NCI-H2107 treated with DMSO at 0.1 percent for 48 hours (cell line): ENCODE measurements around the gene UFC1.

Experiments used
- DNase-seq: peaks from one replicate; lab custom pipeline; 2025; ENCODE audit not compliant: unreplicated experiment; lab: John Stamatoyannopoulos, UW

Gene UFC1

GRCh38 chr1:161133220-161133740 lies 20.5 kb upstream of the UFC1 start:
- DNase-seq, result no peak

GRCh38 chr1:161137881-161138280 lies 15.9 kb upstream of the UFC1 start:
- DNase-seq, result no peak

GRCh38 chr1:161138431-161138830 lies 15.3 kb upstream of the UFC1 start:
- DNase-seq, result no peak

GRCh38 chr1:161139766-161140165 lies 14.0 kb upstream of the UFC1 start:
- DNase-seq, result peak; percentile 51

- no peak for DNase-seq
These were observed 12.9 kb upstream of the UFC1 start for GRCh38 chr1:161140755-161141400.

GRCh38 chr1:161145832-161146231 lies 7.9 kb upstream of the UFC1 start:
- DNase-seq, result no peak

- no peak for DNase-seq
These were observed 602 bp upstream of the UFC1 start for GRCh38 chr1:161153176-161153575.

- no peak for DNase-seq
These were observed 4.1 kb downstream of the UFC1 start for GRCh38 chr1:161157867-161158266.

GRCh38 chr1:161158316-161159010 lies 4.7 kb downstream of the UFC1 start:
- DNase-seq, result no peak

GRCh38 chr1:161159087-161159912 lies 5.5 kb downstream of the UFC1 start, which contains the start of gene USP21:
Gene USP21, plus strand, starts transcription at chr1:161159500. Its CDS starts 1,141 bp downstream, at chr1:161160641.
- peak; percentile 91 for DNase-seq

GRCh38 chr1:161159913-161160243 lies 6.1 kb downstream of the UFC1 start:
- no peak for DNase-seq

GRCh38 chr1:161160671-161161145 lies 6.9 kb downstream of the UFC1 start:
- DNase-seq, result no peak

- DNase-seq, result no peak
These were observed 7.9 kb downstream of the UFC1 start for GRCh38 chr1:161161652-161162051.

- DNase-seq, result no peak
These were observed 8.3 kb downstream of the UFC1 start for GRCh38 chr1:161162052-161162451.

- DNase-seq, result no peak
These were observed 9.0 kb downstream of the UFC1 start for GRCh38 chr1:161162806-161163205.

- DNase-seq, result no peak
These were observed 10.0 kb downstream of the UFC1 start for GRCh38 chr1:161163793-161164192.

- DNase-seq, result no peak
These were observed 11.3 kb downstream of the UFC1 start for GRCh38 chr1:161164901-161165610.

GRCh38 chr1:161165742-161166668 lies 12.2 kb downstream of the UFC1 start, which contains the start of gene PPOX:
Gene PPOX, plus strand, starts transcription at chr1:161166426. Its CDS starts 422 bp downstream, at chr1:161166848.
- DNase-seq, result peak; percentile 99

- DNase-seq, result no peak
These were observed 13.1 kb downstream of the UFC1 start for GRCh38 chr1:161166669-161167548.
